HL-60/S4 treated with phorbol 12-myristate 13-acetate at 8.2 ng/mL for 4 days and 3 days (cell line): ENCODE data around the gene NRGN.

Experiments
- in situ Hi-C: fragments of 300-500 bp; cut with MboI; formaldehyde crosslinking; loops from 2 replicates; pipeline ENCODE4 v1.15.0; 2022; ENCODE audit warnings: low sequenced_read_pairs

The NRGN gene

DNA sequence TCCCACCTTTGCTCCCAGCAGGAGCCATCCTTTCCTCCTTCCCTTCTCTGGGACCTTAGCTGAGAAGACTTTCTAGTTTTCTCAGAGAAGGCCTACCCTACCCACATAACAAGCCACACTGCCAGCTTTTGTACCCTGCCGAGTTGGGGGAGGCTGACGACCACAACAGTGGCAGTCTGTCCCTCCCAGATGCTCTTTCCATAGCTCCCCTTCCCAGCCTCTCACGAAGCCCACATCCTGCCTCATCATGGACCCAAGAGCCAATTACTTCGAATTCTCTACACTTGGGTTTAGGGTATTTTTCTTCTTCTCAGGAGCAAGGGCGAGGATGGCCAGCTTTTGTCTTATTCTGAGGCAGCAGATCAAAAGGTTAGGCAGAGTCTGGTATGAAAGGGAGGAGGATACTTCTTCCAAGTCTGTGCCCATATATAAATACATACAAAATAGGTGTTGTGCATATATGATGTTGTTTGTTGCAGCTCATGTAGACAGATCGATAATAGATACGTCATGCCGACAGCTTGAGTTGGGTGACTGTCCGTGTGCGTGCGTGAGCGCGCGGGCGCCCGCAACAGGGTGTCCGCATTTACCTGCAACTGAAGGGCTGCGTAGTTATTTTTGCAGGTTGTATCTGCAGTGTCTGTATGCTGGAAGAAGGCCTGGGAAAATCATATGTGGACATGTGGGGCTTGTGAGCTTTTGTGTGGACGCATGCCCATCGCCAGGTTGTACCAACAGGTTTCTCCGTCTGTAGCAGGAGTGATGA, 846 bp upstream of the NRGN start:
- in situ Hi-C loops = no loop called here

DNA sequence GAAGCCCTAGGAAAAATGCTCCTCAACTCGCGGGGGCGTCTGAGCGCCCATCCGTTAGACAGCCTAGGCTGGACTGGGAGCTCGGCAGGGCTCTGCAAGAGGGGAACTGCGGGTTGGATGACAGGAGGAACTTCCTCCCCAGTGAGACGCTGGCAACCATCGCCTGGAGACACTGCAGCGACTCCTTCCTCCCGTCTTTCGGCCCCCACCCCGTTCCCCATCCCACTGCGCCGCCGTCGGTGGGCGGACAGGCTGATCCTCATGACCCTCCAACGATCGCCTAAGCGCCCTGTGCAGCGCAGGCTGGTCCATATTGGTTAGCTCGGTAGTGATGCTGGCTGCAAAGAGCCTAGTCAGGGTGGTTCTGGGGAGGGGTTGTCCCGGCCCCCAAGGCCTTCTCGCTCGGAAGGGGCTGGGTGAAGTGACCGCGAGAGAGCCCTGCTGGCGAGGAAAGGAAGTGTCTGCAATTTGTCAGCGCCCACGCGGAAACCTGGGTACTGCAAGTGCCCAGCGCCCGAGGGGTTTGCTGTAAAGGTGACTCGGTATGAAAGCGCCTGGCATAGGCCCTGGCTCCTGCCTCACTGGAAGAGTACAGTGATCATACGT, 638 bp downstream of the NRGN start:
- in situ Hi-C loops = loop anchor here (10.0 kb wide), 1 partner anchor 66 kb away; the partner anchor contains the start of genes SIAE and SPA17

DNA sequence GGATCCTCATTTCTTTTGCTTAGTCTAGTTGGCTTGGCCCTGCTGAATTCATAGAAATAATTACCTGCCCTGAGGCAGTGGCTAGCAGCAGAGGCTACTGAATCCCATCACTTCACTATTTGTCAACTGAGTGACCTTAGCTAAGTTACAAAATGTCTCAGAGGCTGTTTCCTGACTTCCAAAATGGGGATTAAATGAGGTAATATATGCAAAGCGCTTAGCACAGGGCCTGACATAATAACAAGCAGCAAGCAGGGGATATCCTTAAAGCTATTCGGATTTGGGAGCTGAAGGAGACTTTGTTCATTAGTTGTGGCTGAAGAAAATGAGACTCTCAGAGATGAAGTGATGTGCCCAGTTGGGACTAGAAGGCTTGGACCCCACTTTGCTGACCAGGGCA, 2.8 kb downstream of the NRGN start:
- in situ Hi-C loops = loop anchor here (10.0 kb wide), 1 partner anchor 68 kb away; the partner anchor contains the start of genes SIAE and SPA17

DNA sequence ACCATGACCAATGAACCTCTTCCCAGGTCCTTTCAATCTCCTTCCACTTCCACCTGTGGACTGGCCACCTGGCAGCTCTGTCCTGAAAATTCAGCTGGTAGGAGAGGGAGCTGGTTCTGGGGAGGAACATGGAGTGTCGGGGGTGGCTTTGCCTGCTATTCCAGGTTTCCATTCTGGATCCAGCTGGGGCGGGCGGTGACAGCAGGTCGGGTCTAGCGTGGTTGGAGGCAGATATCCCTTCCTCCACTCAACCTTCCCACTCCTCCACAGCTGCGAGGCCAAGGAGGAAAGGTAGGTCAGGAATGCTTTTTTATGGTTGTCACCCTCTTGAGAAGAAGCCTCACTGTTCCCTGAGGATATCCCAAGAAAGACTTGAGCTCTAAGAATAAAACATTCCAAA, 3.3 kb downstream of the NRGN start:
- in situ Hi-C loops = loop anchor here (10.0 kb wide), 1 partner anchor 68 kb away; the partner anchor contains the start of genes SIAE and SPA17

DNA sequence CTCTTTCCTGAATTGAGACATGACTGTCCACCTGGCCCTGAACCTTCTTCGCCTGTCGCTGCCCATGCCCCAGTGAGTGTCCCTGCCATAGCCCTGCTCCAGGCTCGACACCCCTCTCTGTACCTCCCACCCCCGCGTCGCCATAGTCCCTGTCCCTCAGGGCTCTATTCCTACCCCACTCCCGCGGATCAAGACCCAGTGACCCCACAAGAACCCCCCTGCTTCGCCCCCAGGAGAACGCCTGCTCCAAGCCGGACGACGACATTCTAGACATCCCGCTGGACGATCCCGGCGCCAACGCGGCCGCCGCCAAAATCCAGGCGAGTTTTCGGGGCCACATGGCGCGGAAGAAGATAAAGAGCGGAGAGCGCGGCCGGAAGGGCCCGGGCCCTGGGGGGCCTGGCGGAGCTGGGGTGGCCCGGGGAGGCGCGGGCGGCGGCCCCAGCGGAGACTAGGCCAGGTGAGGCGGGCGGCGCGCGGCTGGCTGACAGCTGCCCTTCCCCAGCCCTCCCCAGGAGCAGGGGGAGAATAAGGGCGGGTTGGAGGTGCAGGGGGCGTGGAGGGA, 5.6 kb downstream of the NRGN start:
- in situ Hi-C loops = loop anchor here (10.0 kb wide), 1 partner anchor 71 kb away; the partner anchor contains the start of genes SIAE and SPA17

DNA sequence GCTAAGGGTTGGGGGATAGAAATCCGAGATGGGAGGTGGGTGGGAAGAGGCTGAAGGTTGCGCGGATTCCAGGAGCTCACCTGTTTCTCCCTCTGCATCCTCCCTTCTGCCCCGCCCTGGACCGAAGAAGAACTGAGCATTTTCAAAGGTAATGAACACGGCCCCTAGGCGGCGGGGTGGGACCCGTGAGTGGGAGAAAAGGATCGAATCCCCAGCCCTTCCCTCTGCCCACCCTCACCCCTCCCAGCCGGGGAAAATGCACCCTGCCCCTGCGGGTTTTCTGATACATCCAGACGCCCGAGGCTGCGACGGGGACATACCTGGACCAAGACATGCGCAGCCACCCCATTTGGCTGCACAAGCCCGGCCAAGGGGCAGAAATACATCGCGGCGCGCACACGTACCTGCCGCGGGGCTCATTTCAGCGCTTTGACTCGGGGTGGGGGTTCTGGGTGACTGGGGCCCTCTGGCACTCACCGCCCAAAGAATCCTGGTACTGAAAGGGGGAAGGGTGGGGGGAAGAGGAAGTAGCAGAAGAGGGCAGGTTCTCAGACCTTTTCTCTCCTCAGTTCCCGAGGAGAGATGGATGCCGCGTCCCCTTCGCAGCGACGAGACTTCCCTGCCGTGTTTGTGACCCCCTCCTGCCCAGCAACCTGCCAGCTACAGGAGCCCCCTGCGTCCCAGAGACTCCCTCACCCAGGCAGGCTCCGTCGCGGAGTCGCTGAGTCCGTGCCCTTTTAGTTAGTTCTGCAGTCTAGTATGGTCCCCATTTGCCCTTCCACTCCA, 6.3 kb downstream of the NRGN start:
- in situ Hi-C loops = loop anchor here (10.0 kb wide), 1 partner anchor 71 kb away; the partner anchor contains the start of genes SIAE and SPA17

DNA sequence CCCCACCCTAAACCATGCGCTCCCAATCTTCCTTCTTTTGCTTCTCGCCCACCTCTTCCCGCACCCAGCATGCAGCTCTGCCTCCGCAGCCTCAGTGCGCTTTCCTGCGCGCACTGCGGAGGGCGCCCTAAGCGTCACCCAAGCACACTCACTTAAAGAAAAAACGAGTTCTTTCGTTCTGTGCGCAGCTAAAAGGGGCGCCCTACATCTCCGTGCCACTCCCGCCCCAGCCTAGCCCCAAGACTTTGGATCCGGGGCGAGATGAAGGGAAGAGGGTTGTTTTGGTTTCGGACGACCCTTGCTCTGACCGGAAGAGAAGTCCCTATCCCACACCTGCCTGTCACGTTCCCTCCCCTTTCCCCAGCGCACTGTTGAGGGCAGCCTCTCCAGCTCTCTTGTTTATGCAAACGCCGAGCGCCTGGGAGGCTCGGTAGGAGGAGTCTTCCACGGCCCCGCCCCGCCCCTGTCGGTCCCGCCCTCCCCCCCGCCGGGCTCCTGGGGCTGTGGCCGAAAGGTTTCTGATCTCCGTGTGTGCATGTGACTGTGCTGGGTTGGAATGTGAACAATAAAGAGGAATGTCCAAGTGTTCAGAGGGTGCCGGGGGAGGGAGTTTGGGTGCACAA, 7.0 kb downstream of the NRGN start:
- in situ Hi-C loops = loop anchor here (10.0 kb wide), 1 partner anchor 72 kb away; the partner anchor contains the start of genes SIAE and SPA17

DNA sequence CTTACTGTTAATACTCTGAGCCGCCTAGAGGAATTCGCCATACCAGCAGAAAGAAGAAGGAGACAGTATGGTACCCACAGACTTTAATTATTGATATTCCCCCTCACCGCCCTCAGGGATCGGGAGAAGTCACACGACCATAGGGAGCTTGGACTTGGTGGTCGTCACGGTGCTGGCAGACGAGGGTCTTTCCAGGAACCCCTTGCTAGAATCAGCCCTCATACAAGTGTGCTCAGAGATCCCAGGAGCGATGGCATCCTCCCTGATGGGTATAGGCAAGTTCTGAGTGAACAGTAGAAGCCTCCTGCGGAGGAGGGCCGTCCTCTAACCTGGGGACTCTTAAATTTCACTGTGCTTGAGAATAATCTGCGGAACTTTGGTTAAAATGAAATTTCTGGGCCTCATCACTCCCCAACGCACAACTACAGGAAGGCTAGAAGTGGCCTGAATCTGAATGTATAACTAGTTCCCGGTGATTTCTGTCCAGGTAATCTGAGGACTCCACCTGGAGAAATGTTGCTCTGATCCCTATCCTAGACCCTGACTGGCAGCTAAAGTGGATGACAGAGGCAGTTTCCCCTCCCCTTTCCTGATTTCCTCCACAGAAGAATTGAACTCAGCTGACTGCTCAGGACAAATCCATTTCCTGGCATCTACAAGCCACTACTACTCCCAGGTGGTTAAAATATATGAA, 7.8 kb downstream of the NRGN start:
- in situ Hi-C loops = loop anchor here (10.0 kb wide), 1 partner anchor 73 kb away; the partner anchor contains the start of genes SIAE and SPA17

DNA sequence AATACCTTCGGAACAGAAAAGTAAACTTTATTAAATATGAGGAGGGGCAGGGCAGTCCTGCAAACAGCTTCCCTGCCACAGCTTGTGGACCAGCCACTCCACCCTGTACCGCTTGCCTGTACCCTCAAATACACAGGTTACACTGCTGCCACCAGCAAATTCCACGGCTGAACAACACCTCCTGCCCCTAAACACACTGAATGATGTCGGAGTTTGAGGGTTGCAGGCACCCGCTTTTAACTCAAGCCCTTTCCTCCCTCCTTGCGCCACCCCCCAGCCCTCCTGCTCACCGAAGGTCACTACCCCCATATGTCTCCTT, 8.3 kb downstream of the NRGN start:
- in situ Hi-C loops = loop anchor here (10.0 kb wide), 1 partner anchor 73 kb away; the partner anchor contains the start of genes SIAE and SPA17

DNA sequence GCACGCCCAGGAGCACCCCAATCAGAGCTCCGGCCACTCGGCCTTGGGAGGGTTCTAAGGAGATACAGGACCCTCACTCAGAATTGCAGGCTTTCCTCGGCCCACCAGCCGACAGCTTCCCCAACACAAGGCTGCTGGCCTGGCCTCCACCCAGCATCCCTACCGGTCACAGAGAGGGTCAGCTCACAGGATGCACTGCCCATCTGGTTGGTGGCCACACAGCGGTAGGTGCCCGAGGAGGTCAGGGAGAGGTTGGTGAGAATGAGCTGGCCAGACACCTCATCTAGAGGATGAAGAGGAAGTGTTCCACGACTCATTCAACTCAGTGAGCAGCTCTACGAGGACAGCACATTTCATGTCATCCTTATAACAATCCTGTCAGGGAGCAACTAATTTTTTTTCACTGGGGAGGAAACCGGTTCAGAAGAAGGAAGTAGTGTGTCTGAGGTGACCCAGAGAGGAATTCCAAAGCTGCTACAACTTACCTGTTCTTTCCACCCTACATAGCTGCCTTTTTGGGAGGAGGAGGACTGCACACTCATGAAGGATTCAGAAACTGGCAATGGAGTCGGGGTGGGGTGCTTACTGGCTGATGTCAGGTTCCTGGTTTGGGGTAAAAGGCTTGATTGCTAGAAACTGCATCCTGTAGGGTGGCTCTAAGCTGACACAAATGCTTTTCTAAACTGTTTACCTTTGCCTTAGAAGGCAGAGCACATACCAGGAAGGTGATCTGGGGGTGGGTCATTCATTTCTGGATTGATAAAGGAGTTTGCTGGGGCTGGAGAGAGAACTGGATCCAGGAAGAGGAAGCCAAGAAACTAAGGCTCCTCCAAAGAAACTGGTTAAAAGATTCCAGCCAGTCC, 9.0 kb downstream of the NRGN start:
- in situ Hi-C loops = loop anchor here (10.0 kb wide), 1 partner anchor 74 kb away; the partner anchor contains the start of genes SIAE and SPA17

DNA sequence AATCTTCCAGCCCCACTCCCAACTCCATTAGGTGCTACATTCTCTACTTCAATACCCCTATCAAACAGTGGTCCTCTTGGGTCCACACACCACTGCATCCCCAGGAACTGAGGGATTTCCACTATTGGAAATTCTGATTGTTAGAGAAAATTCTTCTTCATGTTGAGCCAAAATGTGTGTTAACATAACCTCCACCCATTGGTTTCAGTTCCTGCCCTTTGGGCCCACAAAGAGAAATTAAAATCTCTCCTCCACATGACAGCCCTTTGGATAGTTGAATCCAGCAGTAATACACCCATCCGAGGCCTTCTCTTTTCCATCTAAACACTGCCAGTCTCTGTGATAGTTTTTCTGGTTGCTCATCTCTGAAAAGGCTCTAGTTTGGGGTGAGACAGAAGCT, 10.2 kb downstream of the NRGN start:
- in situ Hi-C loops = loop anchor here (10.0 kb wide), 1 partner anchor 75 kb away; the partner anchor contains the start of genes SIAE and SPA17

DNA sequence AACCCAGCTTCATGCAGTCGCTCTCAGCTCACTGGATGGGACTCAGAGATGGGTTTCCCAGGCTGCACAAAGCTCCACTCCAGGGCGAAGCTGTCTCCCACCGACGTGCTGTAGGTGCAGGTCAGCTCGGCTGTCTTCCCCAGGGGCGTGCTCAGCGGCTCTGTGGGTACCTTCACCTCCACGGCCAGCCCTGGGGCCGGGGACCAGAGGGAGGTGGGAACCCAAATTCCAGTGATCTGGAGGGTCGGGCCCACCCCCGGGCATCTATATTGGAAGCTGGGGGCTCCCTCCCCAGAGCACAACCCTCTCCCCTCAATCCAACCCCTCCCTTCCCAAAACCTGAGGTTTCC, 11.6 kb downstream of the NRGN start:
- in situ Hi-C loops = no loop called here

DNA sequence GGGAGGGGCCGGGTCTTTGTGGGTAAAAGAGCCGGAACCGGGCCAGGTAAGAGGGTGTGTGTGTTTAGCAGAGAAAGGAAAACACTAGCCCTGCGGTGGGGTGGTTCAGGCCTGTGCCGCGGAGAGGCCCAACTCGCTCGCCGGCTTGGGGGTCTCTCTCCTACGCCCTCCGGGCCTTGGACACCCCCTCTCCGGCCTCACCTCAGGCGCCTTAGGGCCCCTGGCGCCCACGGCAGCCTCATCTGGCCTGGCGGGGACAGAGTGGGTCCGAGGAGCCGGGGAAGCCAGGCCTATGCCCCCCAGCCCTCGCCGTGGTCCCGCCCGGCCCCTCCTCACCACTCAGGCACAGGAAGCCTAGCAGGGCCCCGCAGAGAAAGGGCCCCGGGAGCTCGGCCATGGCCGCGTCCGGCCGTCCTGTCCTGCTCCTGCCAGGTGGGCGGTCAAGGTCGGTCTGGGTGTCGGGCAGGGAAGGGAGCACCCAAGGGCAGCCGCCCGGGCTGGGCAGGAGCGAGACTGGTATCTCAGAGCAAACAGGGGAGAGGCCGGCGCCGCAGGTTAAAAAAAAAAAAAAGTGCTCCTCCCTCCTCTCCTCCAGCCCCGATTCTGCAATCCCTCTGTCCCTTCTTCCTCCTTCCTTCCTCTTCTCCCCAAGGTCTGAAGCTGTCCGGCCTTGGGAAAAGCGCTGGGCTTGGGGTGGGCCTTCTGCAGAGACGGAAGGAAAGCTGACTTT, 12.2 kb downstream of the NRGN start, which contains the start of gene VSIG2:
Gene VSIG2 (minus strand): TSS at position 515 of the 730 bp plus-strand sequence. CDS start 118 bp downstream, at position 397.
- in situ Hi-C loops = no loop called here

DNA sequence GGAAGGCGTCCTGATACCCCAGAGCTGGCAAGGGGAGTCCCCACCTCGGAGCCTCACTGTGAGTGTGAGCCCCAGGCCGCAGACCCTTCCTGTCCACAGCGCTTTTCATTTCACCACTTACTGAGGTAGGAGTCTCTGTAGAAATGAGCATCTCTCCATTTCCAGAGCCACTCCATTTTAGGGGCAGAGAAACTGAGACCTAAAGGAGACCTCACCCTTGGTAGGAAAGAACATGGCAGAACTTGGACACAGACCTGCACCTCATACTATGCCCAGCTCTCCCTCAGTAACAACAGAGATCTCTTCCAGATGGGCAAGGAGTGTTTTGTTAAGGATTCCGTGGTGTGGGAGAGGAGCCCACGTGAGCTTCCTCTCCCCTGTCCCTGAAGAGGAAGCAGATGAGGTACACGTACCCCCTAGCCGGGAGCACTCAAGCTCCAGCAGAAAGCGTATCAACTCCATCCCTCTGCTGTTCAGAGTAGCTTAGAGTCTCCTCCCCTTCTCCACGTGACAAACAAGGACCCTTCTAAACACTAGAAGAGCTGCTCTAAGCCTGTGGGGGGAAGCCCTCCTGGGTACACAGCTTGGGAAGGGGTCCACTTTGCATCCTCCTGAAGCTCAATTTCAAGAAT, 12.8 kb downstream of the NRGN start:
- in situ Hi-C loops = no loop called here

DNA sequence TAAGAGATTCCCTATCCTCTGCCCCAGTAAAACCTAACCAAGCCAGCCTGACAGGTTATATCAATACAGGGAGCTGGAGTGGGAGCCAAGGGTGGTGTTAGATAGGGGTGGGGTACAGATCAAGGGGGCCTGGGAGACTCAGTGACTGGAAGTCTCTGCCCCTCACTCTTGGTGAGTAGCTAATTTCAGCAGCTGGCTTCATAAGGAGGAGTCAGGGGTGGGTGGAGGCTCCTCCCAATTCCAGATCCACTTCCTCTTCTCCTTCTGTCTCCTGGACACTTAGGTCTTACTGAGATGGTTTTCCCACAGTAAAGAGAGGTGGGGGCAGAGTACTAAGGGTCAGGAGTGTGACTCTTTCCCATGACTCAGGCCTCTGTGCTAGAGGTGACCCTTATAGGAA, 13.5 kb downstream of the NRGN start:
- in situ Hi-C loops = no loop called here

DNA sequence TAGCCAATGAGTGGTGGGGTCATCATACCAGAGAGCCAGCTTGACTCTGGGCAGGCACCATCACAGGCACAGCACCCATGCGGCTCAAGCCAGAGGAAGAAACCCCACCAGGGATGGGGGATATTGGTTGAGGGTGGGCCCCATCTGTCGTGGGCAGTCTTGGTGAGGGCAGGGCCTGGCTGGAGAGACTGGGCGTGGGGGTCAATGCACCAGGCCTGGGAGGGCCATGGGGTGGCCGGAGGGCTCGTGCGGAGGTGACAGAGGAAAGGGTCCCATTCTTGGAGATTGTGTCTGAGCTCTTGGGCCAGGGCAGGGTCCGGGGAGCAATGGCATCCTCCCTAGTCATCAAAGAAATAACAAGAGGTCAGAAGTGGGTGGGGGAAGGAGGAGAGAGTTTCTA, 13.9 kb downstream of the NRGN start:
- in situ Hi-C loops = no loop called here

DNA sequence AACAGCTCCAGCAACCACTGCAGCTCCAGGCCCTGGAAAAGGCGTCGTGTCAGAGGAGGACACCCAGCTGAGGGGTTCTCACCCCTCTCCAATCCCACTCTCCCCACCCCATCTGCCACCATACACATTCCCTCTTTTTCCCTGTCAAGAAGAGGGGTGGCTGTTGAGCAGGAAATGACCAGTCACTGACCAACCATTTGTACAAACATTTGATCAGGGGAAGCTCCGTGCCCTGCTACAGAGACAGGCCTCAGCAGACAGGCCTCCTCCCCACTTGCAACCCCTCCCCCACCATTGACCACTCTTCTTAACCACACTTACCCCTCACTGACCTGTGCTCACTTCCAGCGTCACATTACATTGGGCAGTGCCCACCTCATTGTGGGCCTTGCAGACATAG, 14.6 kb downstream of the NRGN start:
- in situ Hi-C loops = no loop called here

DNA sequence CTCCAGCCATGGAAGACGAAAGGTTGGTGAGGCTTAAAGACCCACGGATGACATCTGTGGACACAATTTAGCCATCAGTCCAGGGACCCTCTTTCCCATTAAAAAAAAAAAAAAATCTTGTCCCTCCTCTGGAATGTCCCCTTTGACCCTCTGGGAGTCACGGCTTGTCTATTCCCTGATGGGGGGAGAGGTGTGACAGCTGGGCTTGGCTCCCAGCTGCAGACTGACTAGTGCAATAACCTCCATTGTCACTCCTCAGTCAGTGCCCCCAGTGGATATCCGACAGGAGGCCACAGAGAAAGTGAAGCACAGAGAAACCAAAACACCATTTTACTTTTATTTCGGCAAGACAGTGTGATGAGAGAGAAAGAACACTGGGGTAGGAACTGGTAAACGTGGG, 15.0 kb downstream of the NRGN start:
- in situ Hi-C loops = no loop called here
